SJSA1 (cell line): ENCODE results near the gene XIAP. TPM values are rescaled to one million over a fixed set of nuclear protein-coding genes. Genes with fewer than 3 reads are reported as not detected.

ENCODE experiments used
- DNase-seq, 2 experiments: peaks; one replicate each; pipeline ENCODE4 v3.0.0-alpha.2; 2015 to 2020; ENCODE audit warnings: low spot score in 2 of 2, low read depth in 1 of 2
- H3K27ac ChIP-seq: fragments of 250-450 bp; sonication (Bioruptor Pico); 2 replicates; pipeline ENCODE4 v1.5.1; 2020; ENCODE audit warnings: mild to moderate bottlenecking, moderate library complexity
- H3K27me3 ChIP-seq: fragments of 250-450 bp; sonication (Bioruptor Pico); replicated peaks from 2 replicates; pipeline ENCODE4 v1.5.1; 2020; ENCODE audit warnings: mild to moderate bottlenecking, moderate library complexity
- H3K36me3 ChIP-seq: fragments of 250-450 bp; sonication (Bioruptor Pico); 2 replicates; pipeline ENCODE4 v1.5.1; 2020; ENCODE audit warnings: mild to moderate bottlenecking
- H3K4me1 ChIP-seq: fragments of 250-450 bp; sonication (Bioruptor Pico); replicated peaks from 2 replicates; pipeline ENCODE4 v1.6.1; 2021; ENCODE audit warnings: mild to moderate bottlenecking
- H3K4me3 ChIP-seq: fragments of 250-450 bp; sonication (Bioruptor Pico); 2 replicates; pipeline ENCODE4 v1.5.1; 2020; ENCODE audit warnings: mild to moderate bottlenecking
- H3K9me3 ChIP-seq: fragments of 250-450 bp; sonication (Bioruptor Pico); replicated peaks from 2 replicates; pipeline ENCODE4 v1.5.1; 2020; ENCODE audit warnings: mild to moderate bottlenecking
- total RNA-seq: library from RNA; depleted of rRNA; stranded (reverse); fragments of >200 nt; shearing (Covaris generic); gene quantifications from 2 replicates; pipeline ENCODE4 v1.2.3, GENCODE V29; 2014; rRNA removed

Gene XIAP
- total RNA-seq, 1 experiment from 2014 or later, result 42.9 TPM

GRCh38 chrX:123949846-123950245 lies 90.0 kb downstream of the XIAP start:
- Histone ChIP-seq H3K27me3 (no peaks in the 10 kb centered on the region), H3K36me3 (no peaks in the 10 kb centered on the region), H3K27ac (no peak overlapping the region), H3K4me3 (no peak overlapping the region), H3K4me1 (no peaks in the 10 kb centered on the region), H3K9me3 (no peaks in the 10 kb centered on the region)
- DNase-seq, result no peak

GRCh38 chrX:123959281-123960063 lies 99.6 kb downstream of the XIAP start:
- Histone ChIP-seq H3K27ac (peak overlapping the region; percentile 90), H3K4me3 (peak overlapping the region; percentile 77), H3K27me3 (no peaks in the 10 kb centered on the region), H3K4me1 (0 out of 2 replicates have a peak, but pooled peaks cover 3% of the 10 kb centered on the region), H3K9me3 (no peaks in the 10 kb centered on the region), H3K36me3 (peaks cover 3% of the 10 kb centered on the region)
- DNase-seq, result peak in 1 of 2 experiments; percentile 28

GRCh38 chrX:123960956-123961267 lies 101.1 kb downstream of the XIAP start:
- H3K27ac ChIP-seq, result peak overlapping the region; percentile 98
- DNase-seq, result no peak
- H3K36me3 ChIP-seq, result peaks cover 3% of the 10 kb centered on the region
- peak overlapping the region; percentile 77 for H3K4me3 ChIP-seq
- no peaks in the 10 kb centered on the region for H3K9me3 ChIP-seq
- no peaks in the 10 kb centered on the region for H3K27me3 ChIP-seq
- H3K4me1 ChIP-seq, result 0 out of 2 replicates have a peak, but pooled peaks cover 3% of the 10 kb centered on the region

- peak; percentile 74 to 84 for DNase-seq
- Histone ChIP-seq H3K9me3 (no peaks in the 10 kb centered on the region), H3K27me3 (no peaks in the 10 kb centered on the region), H3K4me3 (peak within 1 kb of the TSS; percentile 77), H3K4me1 (0 out of 2 replicates have a peak, but pooled peaks cover 3% of the 10 kb centered on the region), H3K36me3 (peaks cover 3% of the 10 kb centered on the region), H3K27ac (peak within 1 kb of the TSS; percentile 98)
These were observed 101.6 kb downstream of the XIAP start, which contains the start of gene STAG2 for GRCh38 chrX:123961268-123962005. TSS of gene STAG2 (plus strand) at chrX:123961706. CDS start at chrX:124022628, 60,922 bp downstream.

GRCh38 chrX:123962006-123962467 lies 102.2 kb downstream of the XIAP start:
- no peaks in the 10 kb centered on the region for H3K9me3 ChIP-seq
- peak overlapping the region; percentile 98 for H3K27ac ChIP-seq
- H3K36me3 ChIP-seq, result peaks cover 3% of the 10 kb centered on the region
- H3K4me3 ChIP-seq, result peak overlapping the region; percentile 77
- no peak for DNase-seq
- H3K27me3 ChIP-seq, result no peaks in the 10 kb centered on the region
- 0 out of 2 replicates have a peak, but pooled peaks cover 3% of the 10 kb centered on the region for H3K4me1 ChIP-seq

GRCh38 chrX:123962794-123963373 lies 103.0 kb downstream of the XIAP start:
- H3K27me3 ChIP-seq, result no peaks in the 10 kb centered on the region
- peak overlapping the region; percentile 77 for H3K4me3 ChIP-seq

More at GRCh38 chrX:123962794-123963373, 103.0 kb downstream of the XIAP start:
- peak overlapping the region; percentile 98 for H3K27ac ChIP-seq
- no peaks in the 10 kb centered on the region for H3K9me3 ChIP-seq
- peak; percentile 87 to 90 for DNase-seq
- peaks cover 3% of the 10 kb centered on the region for H3K36me3 ChIP-seq
- 0 out of 2 replicates have a peak, but pooled peaks cover 3% of the 10 kb centered on the region for H3K4me1 ChIP-seq

Other genes starting within 250 kb of the XIAP start
- gene THOC2, start 127.0 kb upstream of the XIAP start, total RNA-seq, result 63.0 TPM in 2 replicates
- 85.9 and 103 TPM in 2 replicates for gene STAG2, start 101.7 kb downstream of the XIAP start, total RNA-seq